ENCODE results near the gene ST6GALNAC4. TPM values are rescaled to one million over a fixed set of nuclear protein-coding genes. Genes with fewer than 3 reads are reported as not detected.

ST6GALNAC4 gene
- polyA plus RNA-seq, 3 donors, result 10.6 to 11.8 (median 11.6) TPM

DNA sequence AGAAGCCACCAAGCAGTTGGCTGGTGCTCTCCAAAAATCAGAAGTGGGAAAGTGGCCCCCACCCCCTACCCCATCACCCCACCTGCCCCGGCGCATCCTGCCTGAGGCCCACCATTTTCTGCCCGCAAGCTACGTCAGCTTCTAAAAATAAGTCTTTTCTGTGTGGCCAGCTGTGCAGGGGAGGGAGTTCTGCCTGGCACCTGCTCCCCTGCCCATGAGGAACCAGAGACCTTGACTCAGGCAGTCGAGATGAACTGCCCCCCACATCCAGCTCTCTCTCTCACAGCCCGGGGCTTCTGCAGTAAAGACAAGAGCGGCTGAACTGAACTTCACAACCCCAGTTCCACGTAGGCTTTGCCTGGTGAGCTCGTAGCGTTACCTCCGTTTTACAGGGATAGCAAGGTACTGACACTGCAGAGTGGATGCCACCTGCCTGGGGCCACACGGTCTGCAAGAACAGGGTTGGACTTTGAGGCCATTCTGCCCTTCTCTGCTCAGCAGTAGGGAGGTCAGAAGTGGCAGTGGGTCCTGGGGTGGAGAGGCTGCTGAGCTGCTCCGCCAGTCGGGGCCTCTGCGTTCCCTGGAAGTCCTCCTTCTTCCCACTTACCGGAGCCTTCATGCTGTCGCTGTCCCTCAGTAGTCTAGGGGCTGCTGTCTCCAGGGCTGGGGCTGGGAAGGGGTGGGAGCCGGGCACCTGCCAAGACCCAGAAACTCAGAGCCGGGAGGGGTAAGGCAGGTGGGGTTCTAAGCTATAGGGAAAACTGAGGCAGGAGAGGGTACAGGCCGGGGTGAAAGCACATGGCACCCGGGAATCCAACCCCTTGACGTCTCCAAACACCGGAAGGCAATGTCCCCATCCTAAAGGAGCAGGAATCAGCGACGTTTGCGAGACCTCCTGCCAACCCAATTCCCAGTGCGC, 781 bp downstream of the ST6GALNAC4 start:
- no peak for DNase-seq (ENCODE audit: low read depth in 3 of 3, low spot score in 2 of 3)

DNA sequence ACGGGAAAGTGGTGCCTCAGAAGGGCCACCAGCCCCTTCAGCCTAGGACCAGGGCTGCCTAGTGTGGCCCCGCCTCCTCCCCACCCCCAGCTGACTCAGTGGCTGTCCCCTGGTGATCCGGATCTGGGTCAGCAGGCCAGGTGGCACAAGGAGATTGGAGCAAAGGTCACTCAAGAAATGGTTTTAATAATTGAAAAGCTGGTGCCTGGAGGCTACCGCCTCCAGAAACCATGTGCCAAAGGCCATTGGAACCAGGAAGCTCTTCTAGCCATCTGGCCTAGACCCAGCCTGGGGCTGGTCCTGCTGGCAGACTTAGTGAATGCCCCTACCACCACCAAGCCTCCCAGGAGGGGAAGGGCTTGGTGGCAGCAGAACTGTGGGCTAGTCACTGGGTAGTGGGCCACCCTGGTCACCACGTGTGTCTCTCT, 1.5 kb downstream of the ST6GALNAC4 start:
- no peak for DNase-seq (ENCODE audit: low read depth in 3 of 3, low spot score in 2 of 3)

DNA sequence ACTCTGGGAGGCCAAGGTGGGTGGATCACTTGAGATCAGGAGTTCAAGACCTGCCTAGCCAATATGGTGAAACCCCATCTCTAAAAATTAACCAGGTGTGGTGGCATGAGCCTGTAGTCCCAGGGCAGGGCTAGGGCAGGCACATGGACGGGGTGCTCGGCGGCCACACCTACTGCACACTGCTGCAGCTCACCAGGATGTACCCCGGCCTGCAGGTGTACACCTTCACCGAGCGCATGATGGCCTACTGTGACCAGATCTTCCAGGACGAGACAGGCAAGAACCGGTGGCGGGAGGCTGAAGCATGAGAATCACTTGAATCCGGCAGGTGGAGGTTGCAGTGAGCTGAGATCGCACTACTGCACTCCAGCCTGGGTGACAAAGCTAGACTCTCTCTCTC, 3.2 kb downstream of the ST6GALNAC4 start:
- DNase-seq (ENCODE audit: low read depth in 3 of 3, low spot score in 2 of 3), result no peak

DNA sequence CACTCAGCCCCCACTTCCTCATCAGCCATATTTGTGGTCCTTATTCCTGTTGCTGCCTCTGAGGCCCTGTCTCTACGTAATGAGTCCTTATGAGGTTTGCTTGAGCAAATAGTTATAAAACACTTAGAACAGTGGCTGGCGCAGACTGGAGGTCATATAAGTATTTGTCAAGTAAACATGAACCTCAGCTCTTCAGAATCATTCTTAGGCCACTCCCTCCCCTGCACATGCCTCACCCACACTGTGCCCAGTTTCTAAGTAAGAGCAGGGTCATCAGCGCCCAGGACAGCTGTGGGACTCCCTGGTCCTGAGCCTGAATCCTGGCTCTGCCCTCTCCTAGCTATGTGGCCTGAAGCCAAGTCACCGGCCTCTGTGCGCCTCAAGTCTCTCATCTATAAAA, 4.0 kb downstream of the ST6GALNAC4 start:
- DNase-seq (ENCODE audit: low read depth in 3 of 3, low spot score in 2 of 3), result no peak

DNA sequence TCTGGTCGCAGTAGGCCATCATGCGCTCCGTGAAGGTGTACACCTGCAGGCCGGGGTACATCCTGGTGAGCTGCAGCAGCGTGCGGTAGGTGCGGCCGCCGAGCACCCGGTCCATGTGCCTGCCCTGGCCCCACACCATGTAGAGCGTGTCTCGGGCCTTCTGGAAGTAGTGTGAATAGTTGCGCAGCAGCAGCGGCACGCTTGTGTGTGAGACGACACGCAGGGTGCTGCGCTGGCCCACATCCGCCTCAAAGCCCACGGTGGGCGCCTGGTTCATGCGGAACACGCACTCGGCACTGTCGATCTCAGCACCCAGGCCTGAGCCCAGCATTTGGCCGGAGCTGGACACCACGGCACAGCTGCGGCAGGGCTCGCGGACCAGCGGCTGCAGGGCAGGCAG, 4.5 kb downstream of the ST6GALNAC4 start:
- no peak for DNase-seq (ENCODE audit: low read depth in 3 of 3, low spot score in 2 of 3)

DNA sequence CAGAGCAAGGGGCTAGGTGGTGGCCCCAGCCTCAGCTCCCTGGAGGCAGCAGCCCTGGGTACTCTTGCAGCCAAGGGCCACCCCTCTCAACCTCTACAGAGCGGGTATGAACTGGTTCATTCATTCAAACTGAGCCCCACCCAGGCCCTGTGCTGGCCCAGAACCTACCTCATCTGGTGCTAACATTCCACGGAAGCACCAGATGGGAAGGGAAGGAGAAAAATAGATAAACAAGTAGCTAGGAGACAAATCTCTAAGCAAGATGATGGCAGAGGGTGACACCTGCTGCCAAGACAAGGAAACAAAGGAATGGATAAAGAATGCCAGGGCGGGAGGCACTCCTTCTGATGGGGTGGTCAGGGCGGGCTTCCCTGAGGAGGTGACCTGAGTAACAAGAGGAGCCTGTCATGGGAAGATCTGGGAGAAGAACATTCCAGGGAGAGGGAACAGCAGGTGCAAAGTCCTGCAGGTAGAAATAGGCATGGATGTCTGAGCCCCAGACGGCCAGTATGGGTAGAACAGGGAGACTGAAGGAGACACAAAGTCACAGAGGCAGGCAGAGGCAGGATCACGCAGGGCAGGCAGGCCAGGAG, 6.1 kb downstream of the ST6GALNAC4 start:
- no peak for DNase-seq (ENCODE audit: low read depth in 3 of 3, low spot score in 2 of 3)

DNA sequence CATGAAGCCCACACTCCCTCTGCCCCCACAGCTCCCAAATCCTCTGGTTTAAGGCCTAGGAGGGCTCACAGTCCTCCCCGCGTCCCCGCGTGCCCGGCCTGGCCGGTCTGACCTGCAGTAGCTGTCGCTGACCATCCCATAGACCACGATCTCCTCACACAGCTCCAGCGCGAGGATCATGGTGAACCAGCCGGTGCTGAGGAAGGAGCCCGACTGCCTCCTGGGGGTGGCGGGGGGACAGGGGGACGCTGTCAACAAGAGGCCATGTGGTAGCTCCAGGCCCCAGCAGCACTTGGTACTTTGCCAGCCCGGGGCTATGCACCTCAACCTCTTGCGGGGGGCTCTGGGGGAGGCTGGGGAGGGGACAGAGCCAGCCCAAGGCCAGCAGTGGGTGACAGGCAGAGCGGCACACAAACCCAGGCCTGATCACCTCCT, 7.0 kb downstream of the ST6GALNAC4 start:
- no peak for DNase-seq (ENCODE audit: low read depth in 3 of 3, low spot score in 2 of 3)

DNA sequence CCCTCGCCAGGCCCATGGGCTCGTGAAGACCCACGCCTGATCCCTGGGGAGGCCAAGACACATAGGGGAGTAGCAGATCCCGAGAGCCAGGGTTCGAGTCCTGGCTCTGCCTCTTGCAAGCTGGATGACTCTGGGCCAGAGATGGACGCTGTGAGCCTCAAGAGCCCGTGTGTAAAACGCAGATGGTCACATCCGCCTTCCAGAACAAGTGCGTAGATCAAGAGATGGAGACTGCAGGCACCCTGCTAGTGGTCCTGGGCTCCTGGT, 8.2 kb downstream of the ST6GALNAC4 start:
- DNase-seq (ENCODE audit: low read depth in 3 of 3, low spot score in 2 of 3), result no peak

DNA sequence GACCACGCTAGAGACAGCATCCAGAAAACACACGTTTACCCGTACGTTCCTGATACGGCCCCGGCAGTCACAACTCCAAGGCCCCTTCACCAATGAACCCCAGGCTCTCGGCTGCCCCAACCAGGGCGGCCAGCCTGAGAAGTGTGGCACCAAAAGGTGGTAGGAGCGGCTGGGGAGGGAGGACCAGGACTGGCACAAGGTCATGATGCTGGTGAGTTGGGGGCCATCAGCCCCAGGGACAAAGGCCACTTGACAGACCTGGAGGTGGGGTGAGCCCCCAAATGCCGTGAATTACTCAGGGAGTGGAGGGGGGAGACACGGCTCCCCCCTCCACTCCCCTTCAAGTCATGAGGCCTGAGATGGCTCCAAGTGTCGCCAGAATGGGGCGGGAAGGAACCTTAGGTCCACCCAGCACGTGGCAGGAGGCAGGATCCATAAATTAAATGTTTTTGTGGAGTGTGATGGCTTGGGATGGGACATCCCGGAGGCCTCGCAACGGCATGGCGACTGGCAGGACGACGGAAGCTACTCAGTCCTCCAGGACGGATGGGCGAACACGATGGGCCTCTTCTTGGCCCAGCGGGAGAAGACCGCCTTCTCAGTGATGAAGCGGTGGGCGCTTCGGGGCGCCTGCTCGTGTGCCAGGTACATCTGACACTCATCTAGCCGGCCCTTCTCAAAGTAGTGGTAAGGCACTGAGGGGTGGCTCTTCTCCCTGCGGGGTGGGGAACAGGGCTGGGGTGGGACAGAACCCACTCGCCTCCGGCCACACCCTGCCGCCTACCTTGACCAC, 8.8 kb downstream of the ST6GALNAC4 start:
- DNase-seq (ENCODE audit: low read depth in 3 of 3, low spot score in 2 of 3), result no peak

DNA sequence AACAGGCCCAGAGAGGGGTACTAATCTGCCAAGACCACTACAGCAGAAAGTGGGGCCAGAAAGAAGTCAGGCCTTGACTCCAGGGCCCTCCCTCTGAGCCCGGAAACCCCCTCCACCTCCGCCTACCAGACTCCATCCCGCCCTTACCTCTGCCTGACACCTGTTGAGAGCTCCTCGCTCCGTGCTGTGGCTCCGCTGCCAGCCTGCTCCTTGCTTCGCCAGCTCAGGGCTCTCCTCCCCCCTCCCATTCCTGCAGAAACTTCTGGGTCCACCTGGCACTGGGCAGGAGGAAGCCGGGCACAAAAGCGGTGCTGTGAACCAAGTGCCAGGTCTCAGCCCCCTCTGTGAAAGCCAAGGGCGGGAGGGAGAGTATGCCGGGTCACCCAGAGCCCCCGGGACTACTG, 11.1 kb downstream of the ST6GALNAC4 start:
- DNase-seq (ENCODE audit: low read depth in 3 of 3, low spot score in 2 of 3), result no peak

DNA sequence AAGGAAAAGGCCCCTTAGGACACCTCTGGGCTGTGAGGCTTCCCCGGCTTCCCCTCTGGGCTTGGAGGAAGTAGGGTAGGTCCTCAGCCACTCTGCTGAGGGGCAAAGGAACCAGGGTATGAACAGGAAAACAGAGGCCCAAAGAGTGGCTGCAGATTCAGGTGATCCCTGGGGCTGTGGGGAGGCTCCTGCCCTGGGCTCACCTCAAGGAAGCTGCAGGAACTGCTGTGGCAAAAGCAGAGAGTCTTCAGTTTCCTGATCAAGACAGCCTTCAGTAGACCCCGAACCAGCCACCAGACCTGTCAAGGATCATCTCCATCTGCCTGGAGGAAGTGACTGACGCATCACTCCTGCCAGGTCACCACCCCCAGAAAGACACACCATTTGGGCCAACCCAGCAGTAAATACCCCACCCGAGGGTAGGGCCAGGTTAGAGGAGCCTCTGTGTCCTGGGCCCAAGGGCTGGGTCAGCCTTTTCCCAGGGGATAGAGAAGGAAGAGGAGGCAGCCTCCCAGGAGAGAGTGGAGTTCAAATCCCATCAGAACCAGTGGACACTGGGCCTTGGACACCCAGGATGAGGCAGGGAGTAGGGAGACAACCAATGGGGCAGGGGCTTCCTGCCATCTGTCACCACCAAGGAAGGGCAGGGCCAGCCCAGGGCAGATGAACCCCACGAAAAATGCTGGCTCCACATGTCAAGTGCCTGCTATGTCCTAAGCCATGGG, 11.7 kb downstream of the ST6GALNAC4 start:
- no peak for DNase-seq (ENCODE audit: low read depth in 3 of 3, low spot score in 2 of 3)

DNA sequence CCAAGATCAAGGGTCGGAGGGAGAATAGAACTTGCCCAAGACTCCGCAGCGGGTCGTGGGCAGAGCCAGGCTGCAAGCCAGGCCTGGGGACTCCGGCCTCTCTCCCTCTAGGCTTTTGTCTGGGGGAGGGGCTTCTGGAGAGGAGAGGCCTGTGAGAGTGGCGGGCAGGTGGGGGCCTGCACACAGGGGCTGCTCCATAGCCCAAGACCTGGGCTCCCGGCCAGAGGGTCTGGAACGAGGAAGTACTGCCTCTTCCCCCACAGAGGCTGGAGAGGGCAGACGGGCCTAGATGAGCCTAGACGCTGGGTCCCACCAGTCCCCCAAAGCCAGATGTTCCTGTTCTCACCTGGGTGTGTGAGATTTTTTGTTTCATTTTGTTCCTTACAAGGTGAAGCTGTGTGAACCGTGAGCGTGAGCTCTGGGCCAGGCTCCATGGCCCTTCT, 12.3 kb downstream of the ST6GALNAC4 start:
- DNase-seq (ENCODE audit: low read depth in 3 of 3, low spot score in 2 of 3), result no peak

DNA sequence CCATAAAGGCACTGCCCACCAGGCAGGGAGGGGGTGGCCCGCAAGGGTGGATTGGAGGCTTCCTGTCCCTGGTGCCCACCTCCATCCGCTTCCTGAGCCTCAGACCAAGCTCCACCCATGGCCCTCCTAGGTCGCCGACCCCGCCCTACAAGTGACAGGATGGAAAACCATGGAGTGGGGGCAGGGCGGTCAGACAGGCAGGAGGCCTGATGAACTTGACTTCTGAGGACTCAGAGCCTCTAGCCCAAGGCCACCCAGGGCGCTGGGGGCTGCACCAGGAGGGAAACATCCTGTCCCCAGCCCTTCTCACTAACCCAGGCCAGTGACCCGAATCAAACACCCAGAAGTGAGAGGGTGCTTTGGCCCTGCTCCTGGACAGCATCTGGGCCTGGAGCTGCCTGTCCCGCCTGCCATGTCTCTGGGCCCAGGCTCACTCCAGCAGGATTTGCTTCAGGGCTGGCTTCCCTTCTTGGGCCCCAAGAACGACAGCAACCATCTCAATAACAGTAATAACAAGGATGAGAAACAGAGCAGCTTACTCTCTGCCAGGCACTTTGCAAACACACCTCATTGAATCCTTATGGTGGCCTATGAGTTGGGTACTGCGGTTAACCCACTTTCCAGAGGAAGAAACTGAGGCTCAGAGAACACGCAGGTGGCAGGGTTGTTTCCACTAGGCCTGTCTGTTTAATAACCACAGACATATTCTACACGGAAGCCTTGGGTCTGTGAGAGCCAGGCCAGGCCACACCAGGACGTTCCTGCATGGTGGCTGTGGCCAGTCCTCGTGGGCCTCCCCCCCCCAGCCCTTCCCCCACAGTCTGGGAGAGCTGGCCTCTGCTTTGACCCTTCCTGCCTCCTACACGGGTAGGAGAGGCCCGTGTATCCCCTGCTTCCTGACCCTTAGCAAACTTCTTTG, 13.0 kb downstream of the ST6GALNAC4 start:
- no peak for DNase-seq (ENCODE audit: low read depth in 3 of 3, low spot score in 2 of 3)

DNA sequence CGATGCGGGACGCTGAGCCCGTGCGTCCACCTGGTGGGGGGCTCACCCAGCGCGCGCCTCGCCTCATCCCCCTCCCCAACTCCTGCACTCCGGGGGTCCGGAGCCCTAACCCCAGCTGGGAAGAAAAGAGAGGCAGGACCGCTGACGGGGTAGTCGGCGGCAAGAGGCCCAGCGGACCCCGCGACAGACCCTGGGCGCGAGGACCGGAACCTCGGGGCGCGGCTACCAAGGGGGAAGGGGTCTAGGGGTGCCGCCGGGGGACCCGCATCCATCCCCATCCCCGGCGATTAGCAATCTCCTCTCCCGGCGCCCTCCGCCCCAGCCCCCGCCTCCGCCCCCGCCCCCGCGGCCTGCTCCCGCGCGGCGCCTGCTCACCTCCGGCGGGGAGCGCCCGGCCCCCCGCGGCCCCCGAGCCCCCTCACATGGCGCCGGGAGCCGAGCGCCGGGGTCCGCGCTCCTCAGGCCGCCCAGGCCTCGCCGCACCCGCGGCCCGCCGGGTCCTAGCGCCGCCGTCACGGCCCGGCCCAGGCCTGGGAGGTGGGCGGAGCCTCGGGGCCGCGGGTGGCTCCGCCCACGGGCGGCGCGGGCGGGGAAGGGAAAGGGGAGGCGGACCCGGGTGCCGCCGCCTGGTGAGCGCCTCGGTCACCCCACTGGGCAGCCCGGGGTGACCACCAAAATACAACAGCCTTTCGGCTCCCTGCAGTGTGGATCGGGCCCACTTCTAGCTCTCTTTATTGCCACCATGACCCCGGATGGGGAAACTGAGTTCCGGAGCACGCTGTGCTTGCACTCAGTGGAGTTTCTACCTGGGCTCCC, 17.5 kb downstream of the ST6GALNAC4 start, which contains the start of gene ST6GALNAC6:
Gene ST6GALNAC6 (minus strand): TSS at position 476 of the 816 bp plus-strand sequence. CDS start 1,622 bp downstream, outside the sequence.
- DNase-seq (ENCODE audit: low read depth in 3 of 3, low spot score in 2 of 3), result no peak

DNA sequence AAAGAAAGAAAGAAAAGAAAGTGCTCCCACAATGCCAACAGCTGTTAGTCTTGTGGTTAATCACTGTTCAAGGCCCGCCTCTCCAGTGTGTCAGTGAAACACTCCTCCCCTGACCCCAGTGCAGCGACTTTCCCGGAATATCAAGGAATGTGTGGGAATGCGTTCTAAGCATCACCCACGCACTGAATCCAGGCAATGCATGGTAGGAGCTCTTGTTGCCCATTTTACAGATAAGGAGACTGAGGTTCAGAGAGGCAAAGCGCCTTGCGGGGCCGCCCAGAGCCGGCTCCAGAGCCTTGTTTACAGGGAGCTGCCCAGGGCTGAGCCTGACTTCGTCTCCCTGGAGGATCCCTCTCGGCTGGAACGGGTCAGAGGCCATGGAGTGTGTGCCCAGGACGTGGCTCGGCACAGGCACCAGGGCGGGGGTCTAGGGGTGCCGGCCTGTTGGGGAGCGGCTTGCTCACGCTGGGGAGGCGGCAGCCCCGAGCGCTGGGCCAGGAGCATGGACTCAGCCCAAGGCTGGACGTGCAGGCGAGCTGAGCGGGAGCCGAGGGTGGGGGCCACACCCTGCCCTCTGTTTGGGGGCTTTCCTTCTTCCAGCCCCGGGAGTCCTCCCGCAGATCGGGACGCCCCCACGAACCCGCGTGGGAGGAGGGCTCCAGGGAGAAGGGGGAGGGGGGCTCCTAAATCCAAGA, 18.3 kb downstream of the ST6GALNAC4 start:
- no peak for DNase-seq (ENCODE audit: low read depth in 3 of 3, low spot score in 2 of 3)

DNA sequence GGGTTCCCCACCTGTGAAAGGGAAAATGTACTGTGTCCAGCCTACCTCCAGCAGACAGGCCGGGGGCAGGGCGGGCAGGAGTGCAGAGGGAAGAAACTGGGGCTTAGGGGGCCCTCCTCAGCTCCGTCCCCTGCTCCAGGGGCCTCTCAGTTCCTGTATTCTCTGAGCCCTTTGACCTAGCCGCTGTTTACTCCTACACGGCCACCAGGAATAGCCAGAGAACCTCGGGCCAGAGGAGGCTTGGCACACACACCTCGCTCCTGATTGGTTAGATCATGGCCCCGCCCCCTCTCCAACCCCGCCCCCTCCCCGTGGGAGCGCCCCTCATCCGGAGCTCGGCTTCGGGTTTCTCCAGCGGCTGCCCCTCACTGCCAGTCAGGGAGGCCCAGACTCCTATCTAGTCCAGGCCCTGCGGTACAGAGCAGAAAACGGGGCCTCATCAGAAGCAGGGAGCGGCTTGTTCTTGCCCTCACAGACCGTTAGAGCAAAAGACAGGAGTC, 19.6 kb downstream of the ST6GALNAC4 start:
- no peak for DNase-seq (ENCODE audit: low read depth in 3 of 3, low spot score in 2 of 3)

DNA sequence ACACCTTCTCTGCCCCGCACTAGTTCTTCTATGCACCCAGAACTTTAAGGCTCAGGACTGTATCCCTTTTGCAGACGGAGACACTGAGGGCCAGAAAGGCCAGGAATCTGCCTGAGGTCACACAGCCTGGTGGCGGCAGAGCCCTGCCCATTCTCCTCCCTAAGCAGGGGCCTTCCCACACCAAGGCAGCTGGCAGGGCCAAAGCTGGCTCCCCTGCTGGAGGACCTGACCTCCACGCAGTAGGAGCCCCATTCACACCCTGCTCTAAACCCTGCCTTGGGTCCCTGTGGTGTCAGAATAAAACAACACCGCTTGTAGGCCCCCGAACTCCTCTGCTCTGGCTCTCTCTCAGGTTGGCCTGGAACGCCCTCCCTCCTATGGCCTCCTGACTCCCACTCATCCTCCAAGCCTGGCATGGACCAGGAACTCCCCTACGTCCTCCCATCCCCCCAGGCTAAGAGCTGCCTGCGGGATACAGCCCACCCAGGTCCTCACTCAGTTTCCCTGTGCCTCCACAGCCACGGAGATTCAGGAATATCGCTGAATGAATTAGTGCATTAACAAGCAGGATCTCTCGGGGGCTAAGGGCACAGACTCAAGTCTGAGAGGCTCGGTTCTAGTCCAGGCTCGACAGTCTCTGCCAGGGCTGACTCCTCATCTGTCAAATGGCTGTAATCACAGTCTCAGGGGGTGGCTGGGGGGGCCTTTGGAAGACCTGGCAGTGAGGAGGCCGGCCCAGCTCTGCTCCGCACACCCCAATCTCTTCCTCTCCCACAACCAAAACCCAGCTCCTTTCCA, 20.2 kb downstream of the ST6GALNAC4 start:
- DNase-seq (ENCODE audit: low read depth in 3 of 3, low spot score in 2 of 3), result no peak

All from right renal cortex interstitium (tissue), 3 donors.